GM19025 (cell line): ENCODE data around the gene PILRB.
"Not testable (repeated sequence)": the region's sequence is repeated elsewhere in the genome, so short reads cannot be mapped to it uniquely, and the experiment has no call there.

Experiments
- ATAC-seq: cut with Tn5 transposase; IDR thresholded peaks from one replicate; pipeline ENCODE4 v1.9.1; 2021; ENCODE audit warnings: mild to moderate bottlenecking, low read depth, moderate library complexity; ENCODE audit not compliant: unreplicated experiment

PILRB gene

DNA sequence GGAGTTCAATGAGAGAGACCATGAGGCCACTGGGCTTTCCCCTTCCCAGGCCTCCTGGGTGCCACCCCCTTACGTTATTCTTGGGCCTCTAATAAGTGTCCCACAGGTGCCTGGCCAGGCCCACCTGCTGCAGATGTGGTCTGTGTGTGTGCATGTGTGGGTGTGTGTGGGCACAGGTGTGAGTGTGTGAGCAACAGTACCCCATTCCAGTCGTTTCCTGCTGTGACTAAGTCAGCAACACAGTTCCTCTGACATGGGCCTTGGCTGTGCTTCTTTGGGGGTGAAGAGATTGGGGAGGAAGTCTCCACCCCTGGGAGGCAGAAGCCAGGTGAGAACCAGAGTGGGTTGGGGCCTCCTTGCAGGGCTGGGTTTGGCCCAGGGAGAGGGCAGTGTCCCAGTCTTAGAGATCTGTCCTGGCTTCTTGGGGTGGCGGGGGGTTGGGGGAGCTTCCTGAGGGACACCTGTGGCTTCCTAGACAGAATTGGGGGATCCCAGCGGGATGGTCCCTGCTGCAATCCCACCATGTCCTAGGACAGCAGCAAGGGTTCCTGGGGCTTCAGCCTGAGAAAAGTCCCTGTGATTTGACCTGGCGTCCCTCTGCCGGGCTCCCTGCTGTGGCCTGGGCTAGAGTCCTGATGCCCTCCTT is 4.1 kb upstream of the PILRB start:
- ATAC-seq, result no peak

DNA sequence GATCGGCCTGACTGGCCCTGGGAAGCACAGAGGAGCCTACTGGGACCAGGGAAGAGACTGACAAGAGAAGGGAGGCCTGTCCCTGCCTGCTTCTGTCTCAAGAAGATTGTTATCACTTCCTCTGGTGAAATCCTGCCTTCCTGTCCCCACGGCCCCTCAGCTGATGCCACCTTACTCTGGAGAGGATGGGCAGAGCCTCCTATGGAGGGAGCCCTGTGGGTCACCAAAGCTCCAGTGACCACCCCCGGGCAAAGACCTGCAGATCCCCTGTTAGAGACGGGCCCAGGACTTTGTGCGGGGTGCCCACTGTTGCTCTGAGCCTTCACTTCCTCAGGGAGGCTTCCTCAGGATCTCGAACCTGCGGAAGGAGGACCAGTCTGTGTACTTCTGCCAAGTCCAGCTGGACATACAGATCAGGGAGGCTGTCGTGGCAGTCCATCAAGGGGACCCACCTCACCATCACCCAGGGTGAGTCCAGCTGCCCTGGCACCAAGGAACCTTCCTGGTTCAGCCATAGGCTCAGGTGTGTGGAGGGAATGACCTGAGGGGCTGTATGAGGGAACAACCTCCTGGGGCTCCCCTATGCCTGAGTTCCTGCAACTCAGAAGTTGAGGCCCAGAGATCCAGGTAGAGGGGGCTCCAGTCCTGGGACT is 1.4 kb upstream of the PILRB start:
- no peak for ATAC-seq

DNA sequence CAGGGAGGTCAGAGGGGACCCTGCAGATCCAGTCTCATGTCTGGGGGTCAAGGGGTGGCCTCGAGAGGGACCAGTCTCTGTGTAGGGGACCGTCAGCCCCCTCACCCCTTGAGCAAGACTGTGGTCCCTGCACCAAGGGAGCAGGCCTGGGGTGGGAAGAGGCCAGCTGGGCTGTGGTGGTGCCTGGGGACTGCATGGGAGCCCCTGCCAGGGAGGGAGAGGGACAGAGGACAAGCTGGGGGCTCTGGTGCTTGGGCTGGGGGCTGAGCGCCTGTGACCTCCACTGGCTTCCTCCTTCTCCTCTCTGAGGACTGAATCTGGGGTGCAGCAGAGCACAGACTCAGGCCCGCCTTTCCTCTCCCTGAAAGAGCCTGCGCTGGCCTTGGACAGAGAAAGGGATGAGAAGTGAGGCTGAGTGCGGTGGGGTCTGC is 771 bp upstream of the PILRB start:
- ATAC-seq, result no peak

DNA sequence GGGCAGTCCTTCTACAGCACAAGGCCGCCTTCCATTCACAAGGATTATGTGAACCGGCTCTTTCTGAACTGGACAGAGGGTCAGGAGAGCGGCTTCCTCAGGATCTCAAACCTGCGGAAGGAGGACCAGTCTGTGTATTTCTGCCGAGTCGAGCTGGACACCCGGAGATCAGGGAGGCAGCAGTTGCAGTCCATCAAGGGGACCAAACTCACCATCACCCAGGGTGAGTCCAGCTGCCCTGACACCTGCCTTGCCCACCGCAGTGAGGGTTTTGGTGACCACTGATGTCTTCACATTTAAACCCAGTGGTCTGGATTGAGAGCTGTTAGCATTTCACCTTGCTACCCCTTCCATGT is 918 bp downstream of the PILRB start:
- ATAC-seq, result no peak

DNA sequence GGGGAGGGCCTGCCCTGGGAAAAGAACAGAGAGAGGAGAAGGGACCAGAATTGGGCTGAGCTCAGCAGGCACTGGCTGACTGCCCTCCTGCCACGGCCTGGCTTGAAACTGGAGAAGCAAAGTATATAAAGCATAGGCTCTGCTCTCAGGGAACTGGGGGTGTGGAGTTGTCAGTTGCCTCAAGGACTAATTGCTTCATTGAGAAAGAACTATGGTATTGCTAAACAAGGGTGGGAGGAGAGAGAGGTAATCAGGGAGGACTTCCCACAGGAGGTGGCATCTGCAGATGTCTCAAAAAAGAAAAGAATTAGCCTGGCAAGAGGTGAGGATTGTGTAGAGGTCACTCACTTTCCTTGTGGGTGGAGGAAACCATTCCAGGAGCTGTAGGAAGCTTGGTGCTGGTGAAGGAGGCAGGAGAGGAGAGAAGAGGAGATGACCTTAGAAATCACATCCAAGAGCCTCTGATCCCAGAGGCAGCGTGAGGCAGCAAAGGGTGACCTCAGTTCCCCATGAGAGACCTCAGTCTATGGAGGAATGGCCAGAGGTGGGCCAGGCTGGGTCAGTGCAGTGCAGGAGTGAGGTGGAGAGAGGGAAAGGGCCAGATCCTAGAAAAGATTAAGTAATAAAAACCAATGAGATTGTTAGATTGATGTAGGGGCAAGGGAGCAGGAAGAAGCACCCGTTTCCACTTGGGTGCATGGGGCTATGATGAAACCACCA is 2.4 kb downstream of the PILRB start:
- no peak for ATAC-seq

DNA sequence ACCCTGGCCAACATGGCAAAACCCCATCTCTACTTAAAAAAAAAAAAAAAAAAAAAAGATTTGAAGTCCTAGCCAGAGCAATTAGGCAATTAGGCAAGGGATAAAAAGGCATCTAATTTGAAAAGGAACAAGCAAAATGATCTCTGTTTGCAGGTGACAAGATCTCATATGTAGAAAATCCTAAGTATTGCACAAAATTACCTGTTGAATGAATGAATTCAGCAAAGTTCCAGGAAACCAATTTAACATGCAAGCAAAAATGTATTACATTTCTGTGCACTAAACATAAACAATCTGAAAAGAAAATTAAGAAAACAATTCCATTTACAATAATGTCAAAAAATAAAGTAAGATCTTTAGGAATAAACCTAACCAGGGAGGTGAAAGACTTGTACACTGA is 5.2 kb downstream of the PILRB start:
- no peak for ATAC-seq

DNA sequence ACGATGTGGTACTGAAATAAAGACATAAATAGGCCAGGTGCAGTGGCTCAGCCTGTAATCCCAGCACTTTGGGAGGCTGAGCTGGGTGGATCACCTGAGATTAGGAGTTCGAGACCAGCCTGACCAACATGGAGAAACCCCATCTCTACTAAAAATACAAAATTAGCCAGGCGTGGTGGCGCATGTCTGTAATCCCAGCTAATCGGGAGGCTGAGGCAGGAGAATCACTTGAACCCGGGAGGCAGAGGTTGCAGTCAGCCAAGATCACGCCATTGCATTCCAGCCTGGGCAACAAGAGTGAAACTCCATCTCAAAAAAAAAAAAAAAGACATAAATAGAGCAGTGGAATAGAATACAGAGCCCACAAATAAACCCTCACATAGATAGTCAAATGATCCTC is 5.9 kb downstream of the PILRB start:
- ATAC-seq, result not testable (repeated sequence)

DNA sequence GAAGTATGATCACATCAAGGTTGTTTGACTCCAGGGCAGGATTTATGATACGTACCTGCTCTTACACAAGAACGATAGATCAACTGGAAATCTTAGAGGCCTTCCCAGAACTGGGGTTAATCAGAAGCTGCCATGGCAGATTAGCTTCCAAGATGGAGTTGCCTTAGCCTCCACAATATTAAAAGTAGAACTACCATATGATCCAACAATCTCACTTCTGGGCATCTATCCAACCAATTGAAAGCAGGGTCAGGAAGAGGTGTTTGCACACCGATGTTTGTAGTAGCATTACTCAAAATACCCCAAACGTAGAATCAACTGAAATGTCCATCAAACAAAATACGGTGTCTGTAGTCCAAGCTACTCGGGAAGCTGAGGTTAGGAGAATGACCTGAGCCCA is 6.6 kb downstream of the PILRB start:
- no peak for ATAC-seq

DNA sequence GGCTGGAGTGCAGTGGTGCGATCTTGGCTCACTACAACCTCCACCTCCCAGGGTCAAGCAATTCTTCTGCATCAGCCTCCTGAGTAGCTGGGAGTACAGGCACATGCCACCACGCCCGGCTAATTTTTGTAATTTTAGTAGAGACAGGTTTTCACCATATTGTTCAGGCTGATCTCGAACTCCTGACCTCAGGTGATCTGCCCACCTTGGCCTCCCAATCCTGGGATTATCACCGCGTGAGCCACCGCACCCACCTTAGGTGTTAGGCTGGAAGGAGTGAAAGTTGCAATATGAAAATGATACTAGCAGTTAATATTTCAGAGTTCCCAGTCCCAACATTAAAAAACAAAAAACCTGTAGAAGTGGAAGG is 8.1 kb downstream of the PILRB start:
- not testable (repeated sequence) for ATAC-seq

DNA sequence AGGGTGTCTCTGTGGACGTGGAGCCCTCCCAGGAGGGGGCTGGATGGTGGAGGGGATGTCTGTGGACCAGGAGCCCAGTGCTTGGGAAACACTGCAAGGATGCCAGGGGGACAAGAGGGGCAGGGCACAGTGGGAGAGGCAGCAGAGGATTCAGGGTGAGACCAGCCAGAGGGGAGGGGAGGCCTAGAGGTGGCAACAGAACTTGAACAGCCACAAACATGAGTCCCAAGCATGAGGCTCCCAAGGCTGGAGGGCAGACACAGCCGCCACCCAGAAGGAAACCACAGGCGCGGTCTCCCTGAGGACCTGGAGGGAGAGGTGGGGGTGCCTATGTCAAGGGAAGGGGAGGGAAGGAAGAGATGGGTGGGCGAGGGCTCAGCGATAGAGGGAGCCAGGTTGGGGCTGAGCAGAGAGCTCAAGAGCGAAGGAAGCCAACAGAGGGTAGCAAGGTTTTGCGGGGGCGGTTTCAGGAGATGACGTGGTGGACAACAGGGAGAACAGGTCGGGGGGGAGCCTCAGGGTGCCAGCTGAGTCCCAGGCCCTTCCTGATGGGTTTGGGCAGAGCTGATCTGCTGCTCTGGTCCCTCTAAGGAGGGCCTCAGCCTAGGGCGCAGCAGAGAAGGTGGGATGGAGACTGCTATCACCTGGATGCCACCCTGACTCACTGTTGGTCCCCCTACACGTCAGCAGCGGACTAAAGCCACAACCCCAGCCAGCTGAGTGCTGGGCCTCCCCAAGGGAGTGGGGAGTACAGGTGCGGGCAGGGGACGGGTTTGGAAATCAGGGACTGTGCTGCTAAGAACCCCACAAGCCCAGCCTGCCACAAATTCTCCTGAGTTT is 8.7 kb downstream of the PILRB start:
- no peak for ATAC-seq

DNA sequence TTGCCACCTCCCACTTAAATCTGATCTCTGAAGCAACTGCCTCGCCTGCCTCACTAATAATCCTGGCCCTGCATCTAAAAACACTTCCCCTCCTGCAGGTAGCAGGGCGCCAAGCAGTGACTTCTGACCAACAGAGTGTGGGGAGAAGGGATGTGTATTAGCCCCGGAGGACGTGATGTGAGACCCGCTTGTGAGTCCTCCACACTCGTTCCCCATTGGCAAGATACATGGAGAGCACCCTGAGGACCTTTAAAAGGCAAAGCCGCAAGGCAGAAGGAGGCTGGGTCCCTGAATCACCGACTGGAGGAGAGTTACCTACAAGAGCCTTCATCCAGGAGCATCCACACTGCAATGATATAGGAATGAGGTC is 9.3 kb downstream of the PILRB start:
- ATAC-seq, result no peak

DNA sequence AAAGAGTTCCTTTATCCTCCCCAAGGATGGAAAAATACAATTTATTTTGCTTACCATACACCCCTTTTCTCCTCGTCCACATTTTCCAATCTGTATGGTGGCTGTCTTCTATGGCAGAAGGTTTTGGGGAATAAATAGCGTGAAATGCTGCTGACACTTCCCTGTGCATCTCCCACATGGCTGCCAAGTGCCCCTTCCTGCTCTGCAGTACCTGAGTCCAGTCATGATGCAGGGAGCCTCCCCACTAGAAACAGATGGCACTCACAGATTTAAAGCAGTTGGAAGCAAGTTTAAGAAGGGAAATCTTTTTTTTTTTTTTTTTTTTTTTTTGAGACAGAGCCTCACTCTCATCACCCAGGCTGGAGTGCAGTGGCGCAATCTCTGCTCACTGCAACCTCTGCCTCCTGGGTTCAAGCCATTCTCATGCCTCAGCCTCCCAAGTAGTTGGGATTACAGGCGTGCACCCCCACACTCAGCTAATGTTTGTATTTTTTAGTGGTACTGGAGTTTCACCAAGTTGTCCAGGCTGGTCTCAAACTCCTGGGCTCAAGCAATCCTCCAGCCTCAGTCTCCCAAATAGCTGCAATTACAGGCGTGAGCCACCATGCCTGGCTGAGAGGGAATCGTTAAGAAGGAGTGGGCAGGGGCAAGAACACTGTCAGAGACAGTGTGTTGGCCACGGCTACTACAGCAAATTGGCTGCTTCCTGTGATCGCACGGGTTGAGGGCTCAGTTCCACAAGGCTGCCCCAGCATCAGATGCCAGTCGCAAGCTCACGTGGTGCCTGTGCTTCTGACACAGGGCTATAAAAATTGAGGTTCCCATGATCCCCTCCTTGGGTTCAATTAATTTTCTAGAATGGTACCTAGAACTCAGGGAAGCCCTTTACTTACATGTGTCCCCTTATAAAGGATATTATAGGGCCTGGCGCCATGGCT is 10.0 kb downstream of the PILRB start:
- ATAC-seq, result no peak

DNA sequence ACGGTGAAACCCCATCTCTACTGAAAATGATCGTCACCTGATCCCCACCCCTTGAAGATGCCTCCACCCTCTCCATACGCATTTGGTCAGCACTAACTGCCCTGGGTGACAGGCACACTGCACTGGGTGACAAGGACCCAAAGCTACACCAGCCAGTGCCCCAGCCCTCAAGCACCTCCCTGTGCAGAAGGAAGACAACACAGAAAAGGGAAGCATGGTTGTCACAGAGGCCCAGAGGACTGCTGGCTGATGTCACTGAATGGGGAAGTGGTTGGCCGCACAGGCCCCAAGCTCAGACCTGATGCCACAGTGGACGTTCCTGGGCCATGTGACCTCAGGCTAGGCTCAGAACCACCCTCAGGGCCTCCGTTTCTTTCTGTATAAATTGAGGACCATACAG is 11.2 kb downstream of the PILRB start:
- peak; percentile 64 for ATAC-seq

DNA sequence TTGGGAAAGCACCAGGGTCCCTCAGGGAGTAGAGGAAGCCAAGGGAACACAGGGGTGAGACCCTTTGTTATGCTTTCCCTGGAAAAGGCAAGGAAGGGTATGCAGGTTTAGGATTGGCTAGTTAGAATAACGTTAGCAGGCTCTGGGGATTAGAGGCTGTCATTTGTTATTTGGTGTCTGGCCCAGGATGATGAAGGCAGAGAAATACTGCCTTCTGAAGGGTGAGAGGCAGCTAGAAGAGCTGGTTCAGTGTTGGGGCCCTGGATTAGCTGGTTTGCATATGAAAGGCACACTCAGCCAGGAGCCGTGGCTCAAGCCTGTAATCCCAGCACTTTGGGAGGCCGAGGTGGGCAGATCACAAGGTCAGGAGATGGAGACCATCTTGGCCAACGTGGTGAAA is 12.4 kb downstream of the PILRB start:
- no peak for ATAC-seq

DNA sequence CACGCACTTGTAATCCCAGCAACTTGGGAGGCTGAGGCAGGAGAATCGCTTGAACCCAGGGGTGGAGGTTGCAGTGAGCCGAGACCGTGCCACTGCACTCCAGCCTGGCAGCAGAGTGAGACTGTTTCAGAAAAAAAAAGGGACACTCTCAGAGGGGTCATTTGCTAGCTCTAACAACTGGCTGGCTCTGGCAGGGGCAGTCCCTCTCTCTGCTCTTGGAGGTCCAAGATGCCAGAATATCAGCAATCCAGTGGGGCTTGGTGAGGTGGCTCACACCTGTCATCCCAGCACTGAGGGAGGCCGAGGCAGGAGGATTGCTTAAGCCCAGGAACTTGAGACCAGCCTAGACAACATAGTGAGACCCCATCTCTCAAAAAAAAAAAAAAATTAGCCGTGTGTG is 12.8 kb downstream of the PILRB start:
- ATAC-seq, result no peak

DNA sequence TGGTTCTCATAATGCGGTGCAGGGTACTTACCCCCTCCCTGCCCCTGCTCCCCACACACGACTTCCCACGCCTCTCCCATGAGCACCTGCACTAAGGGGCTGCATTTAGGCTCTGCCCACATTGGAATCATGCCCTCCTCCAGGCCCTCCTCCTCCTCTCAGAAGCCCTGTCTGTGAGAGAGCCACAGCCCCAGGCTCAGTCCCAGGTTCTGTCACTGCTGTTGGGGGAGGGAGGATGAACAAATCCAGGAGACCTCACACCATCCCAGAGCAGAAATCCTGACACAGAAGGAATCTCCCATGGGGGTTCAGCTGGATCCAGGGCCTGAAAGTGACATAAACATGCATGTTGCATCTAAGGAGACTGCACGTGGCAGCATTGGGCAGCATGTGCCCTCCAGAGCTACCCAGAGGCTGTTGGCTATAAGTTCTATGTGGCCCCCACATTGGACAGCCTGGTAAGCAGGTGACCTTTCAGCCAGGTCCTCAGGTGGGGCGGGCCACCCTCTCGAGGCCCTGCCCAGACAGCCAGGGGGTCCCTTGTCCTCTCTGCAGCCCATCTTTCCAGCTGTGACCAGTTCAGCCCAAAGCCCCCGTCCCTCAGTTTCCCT is 13.7 kb downstream of the PILRB start:
- ATAC-seq, result no peak

DNA sequence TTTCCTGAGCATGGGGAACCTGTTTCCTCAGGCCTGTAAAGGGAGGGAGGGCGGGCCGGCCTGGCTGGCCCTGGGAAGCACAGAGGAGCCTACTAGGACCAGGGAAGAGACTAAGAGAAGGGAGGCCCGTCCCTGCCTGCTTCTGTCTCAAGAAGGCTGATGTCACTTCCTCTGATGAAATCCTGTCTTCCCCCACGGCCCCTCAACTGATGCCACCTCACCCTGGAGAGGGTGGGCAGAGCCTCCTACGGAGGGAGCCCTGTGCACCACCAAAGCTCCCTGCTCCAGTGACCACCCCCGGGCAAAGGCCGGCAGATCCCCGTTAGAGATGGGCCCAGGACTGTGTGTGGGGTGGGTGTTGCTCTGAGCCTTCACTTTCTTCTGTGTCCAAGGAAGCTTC is 14.3 kb downstream of the PILRB start:
- ATAC-seq, result no peak

DNA sequence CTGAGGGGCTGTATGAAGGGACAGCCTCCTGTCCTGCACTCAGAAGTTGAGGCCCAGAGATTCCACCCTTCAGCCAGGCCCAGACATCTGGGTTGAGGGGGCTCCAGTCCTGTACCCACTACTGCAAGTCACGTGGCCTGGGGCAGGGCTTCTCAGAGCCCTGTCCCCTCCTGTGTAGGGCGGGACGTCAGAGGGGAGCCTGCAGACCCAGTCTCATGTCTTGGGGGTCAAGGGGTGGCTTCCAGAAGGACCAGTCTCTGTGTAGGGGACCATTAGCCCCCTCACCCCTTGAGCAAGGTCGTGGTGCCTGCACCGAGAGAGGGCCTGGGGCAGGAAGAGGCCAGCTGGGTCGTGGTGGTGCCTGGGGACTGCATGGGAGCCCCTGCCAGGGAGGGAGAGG is 14.8 kb downstream of the PILRB start:
- ATAC-seq, result no peak

DNA sequence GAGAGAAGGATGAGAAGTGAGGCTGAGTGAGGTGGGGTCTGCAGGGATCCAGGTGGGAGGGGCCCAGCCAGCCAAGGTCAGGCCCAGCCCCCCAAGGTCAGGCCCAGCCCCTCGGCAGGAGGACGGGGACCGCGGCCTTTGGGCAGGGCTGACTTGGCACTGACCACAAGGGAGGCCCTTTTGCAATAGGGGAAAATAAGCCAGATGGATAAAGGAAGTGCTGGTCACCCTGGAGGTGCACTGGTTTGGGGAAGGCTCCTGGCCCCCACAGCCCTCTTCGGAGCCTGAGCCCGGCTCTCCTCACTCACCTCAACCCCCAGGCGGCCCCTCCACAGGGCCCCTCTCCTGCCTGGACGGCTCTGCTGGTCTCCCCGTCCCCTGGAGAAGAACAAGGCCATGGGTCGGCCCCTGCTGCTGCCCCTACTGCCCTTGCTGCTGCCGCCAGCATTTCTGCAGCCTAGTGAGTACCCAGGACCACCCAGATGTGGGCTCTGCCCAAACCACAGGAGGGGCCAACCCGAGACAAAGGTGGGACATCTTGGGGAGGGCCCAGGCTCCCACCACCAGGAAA is 15.4 kb downstream of the PILRB start, which contains the start of gene PILRA:
Gene PILRA, plus strand, starts transcription at position 227 of the 571 bp plus-strand sequence. Its CDS starts 170 bp downstream, at position 397.
- no peak for ATAC-seq
